ENCODE results near the gene TFDP1. TPM values are rescaled to one million over a fixed set of nuclear protein-coding genes. Genes with fewer than 3 reads are reported as not detected.

The TFDP1 gene
- total RNA-seq, 6 donors from 2014 or later, result 23.2 to 45.2 (median 37.9) TPM

DNA sequence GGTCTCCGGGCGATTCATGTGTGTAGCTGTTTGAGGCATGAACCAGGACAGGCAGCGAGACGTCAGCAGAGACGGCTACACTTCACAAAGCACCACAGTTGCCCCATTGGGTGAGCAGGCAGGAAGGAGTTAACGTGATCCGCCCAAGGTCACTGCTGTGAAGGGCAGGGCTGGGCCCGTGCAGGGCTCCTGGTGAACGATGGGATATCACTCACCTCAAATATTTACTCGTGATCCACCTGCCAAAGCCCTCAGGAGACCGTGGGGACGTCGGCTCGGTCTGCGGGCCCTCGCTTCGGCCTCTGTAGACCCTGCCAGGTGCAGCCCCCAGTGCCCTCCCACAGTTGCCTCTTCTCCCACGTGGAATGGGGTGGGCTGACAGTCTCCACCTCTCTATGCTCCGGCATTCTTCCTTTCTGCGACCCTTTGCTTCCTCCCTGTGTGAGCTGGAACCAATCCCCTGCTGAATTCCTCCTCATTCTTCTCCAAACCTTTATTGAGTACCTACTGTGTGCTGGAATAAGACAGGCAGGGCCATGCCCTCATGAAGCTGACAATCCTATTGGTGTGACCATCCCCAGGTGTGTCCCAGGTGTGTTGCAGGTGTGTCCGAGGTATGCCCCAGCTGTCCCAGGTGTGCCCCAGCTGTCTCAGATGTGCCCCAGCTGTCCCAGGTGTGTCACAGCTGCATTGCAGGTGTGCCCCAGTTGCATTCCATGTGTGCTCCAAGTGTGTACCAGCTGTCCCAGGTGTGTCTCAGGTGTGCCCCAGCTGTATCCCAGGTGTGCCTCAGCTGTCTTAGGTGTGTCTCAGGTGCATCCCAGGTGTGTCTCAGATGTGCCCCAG lies 80.4 kb downstream of the TFDP1 start:
- whole genome bisulfite sequencing, 2 donors, result 53 to 73% methylated on average over 14 to 21 of the region's 21 CpGs
- no peak overlapping the region for H3K4me3 ChIP-seq
- peaks cover 0 to 8% (median 2%) of the 10 kb centered on the region in 4 donors for H3K9me3 ChIP-seq
- no peak overlapping the region for H3K27ac ChIP-seq
- no peaks in the 10 kb centered on the region for H3K4me1 ChIP-seq
- no peaks in the 10 kb centered on the region for H3K36me3 ChIP-seq
- peak in 1 of 2 donors; percentile 8 for ATAC-seq (ENCODE audit: low FRiP score in 2 of 2)
- no peak for TF ChIP-seq POLR2AphosphoS5 (IDR thresholded peaks at IDR 0.05)
- TF ChIP-seq EP300 (IDR thresholded peaks at IDR 0.05), result no peak
- TF ChIP-seq, protein P1, sequence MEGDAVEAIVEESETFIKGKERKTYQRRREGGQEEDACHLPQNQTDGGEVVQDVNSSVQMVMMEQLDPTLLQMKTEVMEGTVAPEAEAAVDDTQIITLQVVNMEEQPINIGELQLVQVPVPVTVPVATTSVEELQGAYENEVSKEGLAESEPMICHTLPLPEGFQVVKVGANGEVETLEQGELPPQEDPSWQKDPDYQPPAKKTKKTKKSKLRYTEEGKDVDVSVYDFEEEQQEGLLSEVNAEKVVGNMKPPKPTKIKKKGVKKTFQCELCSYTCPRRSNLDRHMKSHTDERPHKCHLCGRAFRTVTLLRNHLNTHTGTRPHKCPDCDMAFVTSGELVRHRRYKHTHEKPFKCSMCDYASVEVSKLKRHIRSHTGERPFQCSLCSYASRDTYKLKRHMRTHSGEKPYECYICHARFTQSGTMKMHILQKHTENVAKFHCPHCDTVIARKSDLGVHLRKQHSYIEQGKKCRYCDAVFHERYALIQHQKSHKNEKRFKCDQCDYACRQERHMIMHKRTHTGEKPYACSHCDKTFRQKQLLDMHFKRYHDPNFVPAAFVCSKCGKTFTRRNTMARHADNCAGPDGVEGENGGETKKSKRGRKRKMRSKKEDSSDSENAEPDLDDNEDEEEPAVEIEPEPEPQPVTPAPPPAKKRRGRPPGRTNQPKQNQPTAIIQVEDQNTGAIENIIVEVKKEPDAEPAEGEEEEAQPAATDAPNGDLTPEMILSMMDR (IDR thresholded peaks at IDR 0.05), result no peak
- no peak for TF ChIP-seq POLR2A (IDR thresholded peaks at IDR 0.05)
- H3K27me3 ChIP-seq, result no peaks in the 10 kb centered on the region
- peak; percentile 17 to 75 for DNase-seq

DNA sequence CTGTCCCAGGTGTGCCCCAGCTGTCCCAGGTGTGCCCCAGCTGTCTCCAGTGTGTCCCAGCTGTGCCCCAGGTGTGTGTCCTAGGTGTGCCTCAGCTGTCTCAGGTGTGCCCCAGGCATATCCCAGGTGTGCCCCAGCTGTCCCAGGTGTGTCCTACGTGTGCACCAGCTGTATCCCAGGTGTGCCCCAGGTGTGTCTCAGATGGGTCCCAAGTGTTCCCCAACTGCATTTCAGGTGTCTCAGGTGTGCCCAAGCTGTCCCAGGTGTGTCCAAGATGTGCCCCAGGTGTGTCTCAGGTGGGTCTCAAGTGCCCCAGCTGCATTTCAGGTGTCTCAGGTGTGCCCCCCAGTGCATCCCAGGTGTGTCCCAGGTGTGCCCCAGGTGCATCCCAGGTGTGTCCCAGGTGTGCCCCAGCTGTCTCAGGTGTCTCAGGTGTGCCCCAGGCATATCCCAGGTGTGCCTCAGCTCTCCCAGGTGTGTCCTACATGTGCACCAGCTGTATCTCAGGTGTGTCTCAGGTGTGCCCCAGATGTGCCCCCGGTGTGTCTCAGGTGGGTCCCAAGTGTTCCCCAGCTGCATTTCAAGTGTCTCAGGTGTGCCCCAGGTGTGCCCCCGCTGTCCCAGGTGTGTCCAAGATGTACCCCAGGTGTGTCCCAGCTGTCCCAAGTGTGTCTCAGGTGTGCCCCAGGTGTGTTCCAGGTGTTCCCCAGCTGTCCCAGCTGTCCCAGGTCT lies 81.2 kb downstream of the TFDP1 start:
- H3K36me3 ChIP-seq, result no peaks in the 10 kb centered on the region
- ATAC-seq (ENCODE audit: low FRiP score in 2 of 2) (peak; percentile 6 to 14), DNase-seq (peak in 1 of 2 donors; percentile 15)
- no peaks in the 10 kb centered on the region for H3K27me3 ChIP-seq
- no peak overlapping the region for H3K27ac ChIP-seq
- 100% methylated on average over 2 of the region's 3 CpGs; no CpG with 5 or more reads in 1 of the 2 donors for WGBS, 2 donors
- H3K9me3 ChIP-seq, result peaks cover 0 to 8% (median 2%) of the 10 kb centered on the region in 4 donors
- H3K4me3 ChIP-seq, result no peak overlapping the region
- TF ChIP-seq, protein P1 (IDR thresholded peaks at IDR 0.05), result no peak
- TF ChIP-seq POLR2A (IDR thresholded peaks at IDR 0.05) (no peak), EP300 (IDR thresholded peaks at IDR 0.05) (no peak), POLR2AphosphoS5 (IDR thresholded peaks at IDR 0.05) (no peak)
- H3K4me1 ChIP-seq, result no peaks in the 10 kb centered on the region

DNA sequence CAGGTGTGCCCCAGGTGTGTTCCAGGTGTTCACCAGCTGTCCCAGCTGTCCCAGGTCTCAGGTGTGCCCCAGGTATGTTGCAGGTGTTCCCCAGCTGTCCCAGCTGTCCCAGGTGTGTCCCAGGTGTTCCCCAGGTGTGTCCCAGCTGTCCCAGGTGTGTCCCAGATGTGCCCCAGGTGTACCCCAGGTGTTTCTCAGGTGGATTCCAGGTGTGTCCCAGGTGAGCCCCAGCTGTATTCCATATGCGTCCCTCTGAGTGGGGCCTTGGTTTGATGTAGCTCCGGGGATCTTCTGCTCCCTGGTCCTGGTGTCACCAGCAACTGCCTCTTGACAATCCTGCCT lies 81.7 kb downstream of the TFDP1 start:
- H3K9me3 ChIP-seq, result peaks cover 0 to 4% (median 2%) of the 10 kb centered on the region in 4 donors
- no peak overlapping the region for H3K4me3 ChIP-seq
- ATAC-seq (ENCODE audit: low FRiP score in 2 of 2), result no peak
- no peaks in the 10 kb centered on the region for H3K27me3 ChIP-seq
- DNase-seq, result no peak
- TF ChIP-seq, protein P1 (IDR thresholded peaks at IDR 0.05), result no peak
- TF ChIP-seq EP300 (IDR thresholded peaks at IDR 0.05) (no peak), POLR2A (IDR thresholded peaks at IDR 0.05) (no peak), POLR2AphosphoS5 (IDR thresholded peaks at IDR 0.05) (no peak)
- no peaks in the 10 kb centered on the region for H3K4me1 ChIP-seq
- no peak overlapping the region for H3K27ac ChIP-seq
- H3K36me3 ChIP-seq, result no peaks in the 10 kb centered on the region
- WGBS, 2 donors, result 96 to 100% methylated on average over 1 to 2 of the region's 2 CpGs

DNA sequence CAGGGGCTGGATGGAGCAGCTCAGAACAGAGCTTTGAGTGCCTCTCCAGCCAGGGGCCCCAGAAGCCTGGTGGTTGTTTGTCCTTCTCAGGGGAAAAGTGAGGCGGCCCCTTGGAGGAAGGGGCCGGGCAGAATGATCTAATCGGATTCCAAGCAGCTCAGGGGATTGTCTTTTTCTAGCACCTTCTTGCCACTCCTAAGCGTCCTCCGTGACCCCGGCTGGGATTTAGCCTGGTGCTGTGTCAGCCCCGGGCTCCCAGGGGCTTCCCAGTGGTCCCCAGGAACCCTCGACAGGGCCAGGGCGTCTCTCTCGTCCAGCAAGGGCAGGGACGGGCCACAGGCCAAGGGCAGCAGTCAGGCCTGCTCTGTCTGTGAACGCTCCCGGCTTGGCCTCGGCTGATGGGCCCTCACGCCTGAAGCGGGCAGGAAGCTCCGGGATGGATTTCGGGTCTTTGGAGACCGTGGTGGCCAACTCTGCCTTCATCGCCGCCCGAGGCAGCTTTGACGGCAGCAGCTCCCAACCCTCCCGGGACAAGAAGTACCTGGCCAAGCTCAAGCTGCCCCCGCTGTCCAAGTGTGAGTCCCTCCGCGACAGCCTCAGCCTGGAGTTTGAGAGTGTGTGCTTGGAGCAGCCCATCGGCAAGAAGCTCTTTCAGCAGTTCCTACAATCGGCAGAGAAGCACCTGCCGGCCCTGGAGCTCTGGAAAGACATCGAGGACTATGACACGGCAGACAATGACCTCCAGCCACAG lies 82.6 kb downstream of the TFDP1 start, which contains the start of gene GRK1:
TSS of gene GRK1 (plus strand) at position 269 of the 751 bp plus-strand sequence. CDS start at position 437, 168 bp downstream.
- no peak for ATAC-seq (ENCODE audit: low FRiP score in 2 of 2)
- Histone ChIP-seq H3K4me3 (no peak within 1 kb of the TSS), H3K27me3 (no peaks in the 10 kb centered on the region), H3K9me3 (no peaks in the 10 kb centered on the region), H3K27ac (no peak within 1 kb of the TSS), H3K4me1 (no peaks in the 10 kb centered on the region), H3K36me3 (no peaks in the 10 kb centered on the region)
- 74 to 82% methylated on average over 19 to 32 of the region's 32 CpGs for WGBS, 2 donors
- TF ChIP-seq, protein P1 (IDR thresholded peaks at IDR 0.05), result no peak
- TF ChIP-seq POLR2AphosphoS5 (IDR thresholded peaks at IDR 0.05), result no peak
- TF ChIP-seq EP300 (IDR thresholded peaks at IDR 0.05), result no peak
- no peak for TF ChIP-seq POLR2A (IDR thresholded peaks at IDR 0.05)
- peak; percentile 14 to 71 for DNase-seq
